Measurements from ENCODE around the gene OOSP4B. TPM values are rescaled to one million over a fixed set of nuclear protein-coding genes. Genes with fewer than 3 reads are reported as not detected.
"Not testable (repeated sequence)": the region's sequence is repeated elsewhere in the genome, so short reads cannot be mapped to it uniquely, and the experiment has no call there.

Gene OOSP4B
- total RNA-seq, 1 donor from 2014 or later, result not detected

DNA sequence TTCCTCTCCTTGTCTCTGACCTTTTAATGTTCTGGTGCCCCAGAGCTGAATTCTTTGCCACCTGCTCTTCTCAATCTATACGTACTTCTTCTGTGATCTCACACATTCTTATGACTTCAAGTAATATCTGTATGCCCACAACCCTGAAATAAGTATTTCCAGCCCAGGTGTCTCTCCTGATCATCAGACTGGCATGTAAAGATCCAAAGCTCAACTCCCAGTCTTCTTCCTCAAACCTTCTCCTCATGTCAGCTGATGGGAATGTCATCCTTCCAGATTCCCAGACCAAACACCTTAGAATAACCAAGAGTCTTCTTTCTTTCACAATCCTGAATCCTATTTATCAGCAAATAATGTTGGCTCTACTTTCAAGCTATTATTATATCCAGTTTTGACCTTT is 48.8 kb downstream of the OOSP4B start:
- H3K9me3 ChIP-seq (ENCODE audit: low read depth), result no peaks in the 10 kb centered on the region
- no peak overlapping the region for H3K4me3 ChIP-seq
- TF ChIP-seq EZH2phosphoT487 (IDR thresholded peaks at IDR 0.05) (no peak), EZH2 (IDR thresholded peaks at IDR 0.05) (no peak)
- TF ChIP-seq, protein P1, sequence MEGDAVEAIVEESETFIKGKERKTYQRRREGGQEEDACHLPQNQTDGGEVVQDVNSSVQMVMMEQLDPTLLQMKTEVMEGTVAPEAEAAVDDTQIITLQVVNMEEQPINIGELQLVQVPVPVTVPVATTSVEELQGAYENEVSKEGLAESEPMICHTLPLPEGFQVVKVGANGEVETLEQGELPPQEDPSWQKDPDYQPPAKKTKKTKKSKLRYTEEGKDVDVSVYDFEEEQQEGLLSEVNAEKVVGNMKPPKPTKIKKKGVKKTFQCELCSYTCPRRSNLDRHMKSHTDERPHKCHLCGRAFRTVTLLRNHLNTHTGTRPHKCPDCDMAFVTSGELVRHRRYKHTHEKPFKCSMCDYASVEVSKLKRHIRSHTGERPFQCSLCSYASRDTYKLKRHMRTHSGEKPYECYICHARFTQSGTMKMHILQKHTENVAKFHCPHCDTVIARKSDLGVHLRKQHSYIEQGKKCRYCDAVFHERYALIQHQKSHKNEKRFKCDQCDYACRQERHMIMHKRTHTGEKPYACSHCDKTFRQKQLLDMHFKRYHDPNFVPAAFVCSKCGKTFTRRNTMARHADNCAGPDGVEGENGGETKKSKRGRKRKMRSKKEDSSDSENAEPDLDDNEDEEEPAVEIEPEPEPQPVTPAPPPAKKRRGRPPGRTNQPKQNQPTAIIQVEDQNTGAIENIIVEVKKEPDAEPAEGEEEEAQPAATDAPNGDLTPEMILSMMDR (IDR thresholded peaks at IDR 0.05), result no peak
- H3K4me1 ChIP-seq, result no peaks in the 10 kb centered on the region
- H3K36me3 Mint-ChIP-seq, result no peaks in the 10 kb centered on the region
- H3K79me2 ChIP-seq (ENCODE audit: low read depth), result no peaks in the 10 kb centered on the region
- H3F3A ChIP-seq (ENCODE audit: low read depth), result no peaks in the 10 kb centered on the region
- H3K27ac Mint-ChIP-seq, result no peak overlapping the region
- H4K20me1 ChIP-seq (ENCODE audit: low read depth), result no peaks in the 10 kb centered on the region
- H3K36me3 ChIP-seq, result no peaks in the 10 kb centered on the region
- H3K4me2 ChIP-seq, result no peak overlapping the region
- H3K27me3 Mint-ChIP-seq (ENCODE audit: insufficient read depth, low read depth), result no peaks in the 10 kb centered on the region
- H3K9me3 Mint-ChIP-seq, result no peaks in the 10 kb centered on the region
- no peak overlapping the region for H3K4me3 Mint-ChIP-seq
- H3K27me3 ChIP-seq, result no peaks in the 10 kb centered on the region
- no peak overlapping the region for H3K9ac ChIP-seq
- H2AFZ ChIP-seq (replicated peaks), result no peak overlapping the region
- DNase-seq (ENCODE audit: low spot score), result no peak
- H3K27ac ChIP-seq, result no peak overlapping the region
- H3K4me1 Mint-ChIP-seq, result no peaks in the 10 kb centered on the region

DNA sequence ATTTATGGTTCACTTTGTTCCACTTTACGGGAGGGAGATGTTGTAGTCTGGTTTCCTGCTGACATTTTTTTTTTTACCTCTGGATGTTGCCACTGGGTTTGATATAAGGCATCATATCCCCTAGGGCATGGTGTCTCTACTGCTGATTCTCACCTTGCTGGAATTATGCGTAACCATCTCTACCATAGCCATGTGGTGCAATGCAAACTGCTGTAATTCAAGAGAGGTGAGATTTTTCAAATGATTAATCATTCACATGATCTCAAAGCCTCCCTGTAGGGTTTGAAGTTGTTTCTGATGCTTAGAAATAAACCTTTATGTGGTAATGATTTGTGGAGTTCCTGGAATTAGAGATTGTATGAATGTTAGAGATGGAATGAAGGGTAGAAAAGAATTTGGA is 52.5 kb downstream of the OOSP4B start:
- no peak overlapping the region for H3K4me3 ChIP-seq
- no peaks in the 10 kb centered on the region for H3K79me2 ChIP-seq (ENCODE audit: low read depth)
- Mint-ChIP-seq H3K4me1 (peaks cover 3% of the 10 kb centered on the region), H3K9me3 (no peaks in the 10 kb centered on the region), H3K27me3 (ENCODE audit: insufficient read depth, low read depth) (no peaks in the 10 kb centered on the region), H3K27ac (no peak overlapping the region), H3K4me3 (no peak overlapping the region), H3K36me3 (no peaks in the 10 kb centered on the region)
- no peaks in the 10 kb centered on the region for H3K4me1 ChIP-seq
- H3K27ac ChIP-seq, result no peak overlapping the region
- no peaks in the 10 kb centered on the region for H3K27me3 ChIP-seq
- no peaks in the 10 kb centered on the region for H3K36me3 ChIP-seq
- H2AFZ ChIP-seq (replicated peaks), result no peak overlapping the region
- no peaks in the 10 kb centered on the region for H3F3A ChIP-seq (ENCODE audit: low read depth)
- H3K9me3 ChIP-seq (ENCODE audit: low read depth), result no peaks in the 10 kb centered on the region
- H3K9ac ChIP-seq, result no peak overlapping the region
- TF ChIP-seq EZH2 (IDR thresholded peaks at IDR 0.05), result no peak
- TF ChIP-seq, protein P1 (IDR thresholded peaks at IDR 0.05), result no peak
- TF ChIP-seq EZH2phosphoT487 (IDR thresholded peaks at IDR 0.05), result no peak
- no peaks in the 10 kb centered on the region for H4K20me1 ChIP-seq (ENCODE audit: low read depth)
- no peak overlapping the region for H3K4me2 ChIP-seq
- DNase-seq (ENCODE audit: low spot score), result no peak

DNA sequence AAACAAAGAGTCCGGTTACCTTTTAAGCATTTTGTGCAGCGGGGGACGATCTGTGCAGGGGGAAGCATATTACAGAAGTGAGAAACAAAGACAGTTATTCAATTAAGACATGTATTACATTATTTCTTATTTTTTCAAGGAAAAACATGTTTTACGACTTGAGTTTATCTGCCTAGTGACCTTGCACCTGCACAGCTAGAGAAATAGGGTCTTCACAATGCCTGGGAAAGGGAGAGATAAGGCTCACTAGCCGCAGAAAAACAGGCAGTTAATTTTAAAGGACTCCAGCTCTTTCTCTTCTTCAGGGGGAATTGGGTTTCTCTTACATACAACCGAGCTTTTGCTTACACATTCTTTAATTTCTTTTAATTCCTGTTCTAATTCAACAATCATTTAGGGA is 54.7 kb downstream of the OOSP4B start:
- not testable (repeated sequence) for H3K27ac ChIP-seq; H4K20me1 ChIP-seq (ENCODE audit: low read depth); H3F3A ChIP-seq (ENCODE audit: low read depth); DNase-seq (ENCODE audit: low spot score); H3K36me3 Mint-ChIP-seq; H3K27me3 Mint-ChIP-seq (ENCODE audit: insufficient read depth, low read depth); H3K4me1 Mint-ChIP-seq; H3K9me3 ChIP-seq (ENCODE audit: low read depth); H3K4me1 ChIP-seq; H3K9me3 Mint-ChIP-seq; H3K36me3 ChIP-seq; H3K79me2 ChIP-seq (ENCODE audit: low read depth); H2AFZ ChIP-seq (replicated peaks); H3K27me3 ChIP-seq; H3K9ac ChIP-seq; H3K4me3 Mint-ChIP-seq; H3K27ac Mint-ChIP-seq; H3K4me2 ChIP-seq; H3K4me3 ChIP-seq

DNA sequence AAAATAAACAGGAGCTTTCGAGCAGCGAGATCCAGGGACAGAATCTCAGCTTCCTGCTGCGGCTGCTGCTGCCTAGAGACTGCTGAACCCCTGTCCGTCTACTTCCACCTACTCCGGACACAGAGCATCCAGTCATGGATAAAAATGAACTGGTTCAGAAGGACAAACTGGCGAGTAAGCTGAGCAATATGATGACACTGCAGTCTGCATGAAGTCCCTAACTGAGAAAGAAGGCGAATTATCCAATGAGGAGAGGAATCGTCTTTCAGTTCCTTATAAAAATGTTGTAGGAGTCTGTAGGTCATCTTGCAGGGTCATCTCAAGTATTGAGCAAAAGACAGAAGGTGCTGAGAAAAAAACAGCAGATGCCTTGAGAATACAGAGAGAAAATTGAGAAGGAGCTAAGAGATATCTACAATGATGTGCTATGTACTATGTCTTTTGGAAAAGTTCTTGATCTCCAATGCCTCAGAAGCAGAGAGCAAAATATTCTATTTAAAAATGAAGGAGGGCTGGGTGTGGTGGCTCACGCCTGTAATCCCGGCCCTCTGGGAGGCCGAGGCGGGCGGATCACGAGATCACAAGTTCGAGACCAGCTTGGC is 60.3 kb downstream of the OOSP4B start:
- H3K27ac ChIP-seq, result no peak overlapping the region
- no peaks in the 10 kb centered on the region for H3K36me3 ChIP-seq
- TF ChIP-seq, protein P1 (IDR thresholded peaks at IDR 0.05), result no peak
- TF ChIP-seq EZH2phosphoT487 (IDR thresholded peaks at IDR 0.05) (no peak), EZH2 (IDR thresholded peaks at IDR 0.05) (no peak)
- Mint-ChIP-seq H3K36me3 (no peaks in the 10 kb centered on the region), H3K27ac (no peak overlapping the region), H3K4me3 (no peak overlapping the region), H3K27me3 (ENCODE audit: insufficient read depth, low read depth) (peaks cover 2% of the 10 kb centered on the region), H3K9me3 (no peaks in the 10 kb centered on the region), H3K4me1 (no peaks in the 10 kb centered on the region)
- H3F3A ChIP-seq (ENCODE audit: low read depth), result no peaks in the 10 kb centered on the region
- no peaks in the 10 kb centered on the region for H3K79me2 ChIP-seq (ENCODE audit: low read depth)
- no peak overlapping the region for H2AFZ ChIP-seq (replicated peaks)
- H4K20me1 ChIP-seq (ENCODE audit: low read depth), result no peaks in the 10 kb centered on the region
- no peaks in the 10 kb centered on the region for H3K27me3 ChIP-seq
- DNase-seq (ENCODE audit: low spot score), result no peak
- no peak overlapping the region for H3K9ac ChIP-seq
- no peaks in the 10 kb centered on the region for H3K4me1 ChIP-seq
- no peak overlapping the region for H3K4me2 ChIP-seq
- no peak overlapping the region for H3K4me3 ChIP-seq
- H3K9me3 ChIP-seq (ENCODE audit: low read depth), result no peaks in the 10 kb centered on the region

Measured in neural progenitor cell (in vitro differentiated cells).